Stimulated activated naive CD4-positive, alpha-beta T cell treated with Interleukin-2 at 50 U/mL for 16 hours (primary cell): ENCODE data around the gene CCDC91.
"Not testable (repeated sequence)": the region's sequence is repeated elsewhere in the genome, so short reads cannot be mapped to it uniquely, and the experiment has no call there.

Experiments used
- DNase-seq: peaks from one replicate; lab custom pipeline; 2025; lab: John Stamatoyannopoulos, UW

Gene CCDC91

DNA sequence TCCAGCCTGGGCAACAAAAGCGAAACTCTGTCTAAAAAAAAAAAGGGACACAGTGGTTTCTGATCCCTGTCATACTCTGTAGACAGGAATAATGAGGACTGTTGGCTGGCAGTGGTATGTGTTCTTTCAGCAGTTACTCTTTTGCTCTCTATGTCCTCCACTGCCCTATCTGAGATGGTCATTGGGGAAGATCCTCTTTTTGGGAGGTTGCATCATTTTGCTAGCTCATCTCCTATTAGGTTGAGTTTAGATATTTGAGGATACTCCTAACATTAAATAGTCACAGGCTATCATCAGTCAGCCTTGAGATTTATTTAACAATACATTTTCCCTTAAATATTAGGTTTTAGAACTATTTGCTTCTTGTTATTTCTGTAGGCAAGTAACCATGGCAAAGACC is 5.9 kb upstream of the CCDC91 start:
- DNase-seq: no peak

DNA sequence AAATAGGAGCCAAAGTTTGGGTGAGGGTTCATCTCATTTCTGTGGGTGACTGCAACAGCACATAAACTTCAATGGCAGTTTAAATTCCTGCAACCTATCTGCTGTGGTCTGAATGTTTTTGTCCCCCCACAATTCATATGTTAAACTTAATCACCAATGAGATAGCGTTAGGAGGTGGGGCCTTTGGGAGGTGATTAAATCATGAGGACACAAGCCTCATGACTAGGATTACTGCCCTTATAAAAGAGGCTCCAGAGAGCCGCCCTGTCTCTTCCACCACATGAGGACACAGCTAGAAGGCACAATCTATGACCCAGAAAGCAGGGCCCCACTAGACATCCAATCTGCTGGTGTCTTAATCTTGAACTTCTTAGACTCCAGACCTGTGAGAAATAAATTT is 3.8 kb upstream of the CCDC91 start:
- DNase-seq: no peak

DNA sequence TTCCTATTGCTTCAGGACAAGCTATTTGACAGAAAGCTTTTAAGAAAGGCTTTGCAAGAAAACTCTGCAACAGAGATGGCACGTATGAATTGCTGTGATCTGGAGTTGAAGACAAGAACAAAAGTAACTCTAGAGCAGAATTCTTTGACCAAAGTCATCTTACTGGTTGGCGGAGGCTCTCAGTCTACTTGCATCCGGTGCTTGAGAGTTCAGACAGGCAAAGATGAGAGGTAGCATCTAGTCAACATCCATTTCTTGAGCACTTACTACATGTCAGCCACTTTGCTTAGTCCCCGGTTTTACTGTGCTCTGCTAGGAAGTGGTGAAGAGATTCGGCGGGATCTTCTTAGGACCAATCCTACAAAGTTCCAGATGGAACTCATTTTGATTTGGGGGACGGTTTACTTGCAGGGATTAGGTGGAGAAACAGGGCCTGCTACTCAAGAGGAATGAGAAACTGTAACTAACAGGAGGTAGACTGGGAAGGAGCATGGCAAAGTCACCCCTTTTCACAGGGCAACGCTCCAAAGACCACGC is 404 bp upstream of the CCDC91 start:
- no peak for DNase-seq

DNA sequence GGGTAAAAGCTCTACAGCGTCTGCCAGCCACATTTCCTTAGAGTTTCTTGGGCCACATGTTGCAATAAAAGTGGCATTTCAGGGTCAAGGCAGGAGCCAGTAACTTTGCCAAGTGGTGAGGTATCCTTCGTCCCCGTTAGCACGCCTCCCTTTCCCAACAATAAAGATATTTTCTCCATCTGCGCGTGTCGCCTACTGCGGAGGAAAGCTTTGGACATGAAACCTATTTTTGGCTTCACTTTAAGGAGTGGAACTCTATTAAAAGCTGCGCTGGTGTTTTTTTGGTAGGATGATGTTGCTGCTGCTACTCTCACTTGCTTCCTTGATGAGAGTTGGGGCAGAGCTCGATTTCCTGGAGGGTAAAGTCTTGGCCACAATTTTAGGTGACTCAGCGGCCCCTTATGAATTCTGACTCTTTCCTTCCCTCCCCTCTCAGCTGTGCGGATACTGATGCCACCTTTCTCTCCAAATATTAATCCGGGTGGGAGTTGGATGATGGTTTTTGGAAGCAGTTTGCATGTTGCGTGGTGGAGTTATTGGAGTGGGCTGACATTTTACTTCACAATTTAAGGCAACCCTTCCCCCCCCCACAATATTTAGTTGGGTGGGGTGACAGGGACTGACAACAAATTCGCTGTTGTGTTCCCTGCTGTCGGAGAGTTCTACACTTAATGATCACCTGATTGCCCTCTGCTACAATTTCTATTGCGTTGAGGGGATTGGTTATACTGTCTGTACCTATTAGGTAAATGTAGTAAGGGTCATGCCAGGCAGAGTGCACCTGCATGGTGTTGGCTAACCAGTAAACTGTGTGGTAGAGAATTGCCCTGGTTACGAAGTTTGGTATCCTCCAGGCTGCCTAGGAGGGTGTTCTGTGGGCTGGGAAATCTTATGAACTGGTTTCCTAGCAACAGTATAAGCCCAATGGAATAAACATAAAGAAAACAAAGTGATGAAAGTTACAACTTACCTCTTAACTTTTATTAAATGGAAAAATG is 1.1 kb downstream of the CCDC91 start:
- peak; percentile 32 for DNase-seq

DNA sequence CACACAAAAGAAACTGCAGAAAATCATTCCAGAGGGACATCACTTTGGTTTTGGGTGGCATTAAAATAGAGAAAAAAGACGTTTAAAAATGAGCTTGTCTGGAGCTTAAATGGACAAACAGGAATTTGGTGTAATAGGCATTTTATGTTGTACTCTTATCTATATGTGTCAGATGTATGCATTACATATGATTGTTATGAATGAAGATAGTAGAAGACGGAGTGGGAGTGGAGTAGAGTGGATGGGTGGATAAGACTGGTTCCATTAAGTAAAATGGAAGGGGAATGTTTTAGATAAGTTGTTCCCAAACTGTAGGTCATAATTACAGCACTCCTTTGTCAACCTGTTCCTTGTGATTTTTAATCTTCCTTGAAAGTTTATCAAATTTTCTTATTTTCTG is 1.9 kb downstream of the CCDC91 start:
- no peak for DNase-seq

DNA sequence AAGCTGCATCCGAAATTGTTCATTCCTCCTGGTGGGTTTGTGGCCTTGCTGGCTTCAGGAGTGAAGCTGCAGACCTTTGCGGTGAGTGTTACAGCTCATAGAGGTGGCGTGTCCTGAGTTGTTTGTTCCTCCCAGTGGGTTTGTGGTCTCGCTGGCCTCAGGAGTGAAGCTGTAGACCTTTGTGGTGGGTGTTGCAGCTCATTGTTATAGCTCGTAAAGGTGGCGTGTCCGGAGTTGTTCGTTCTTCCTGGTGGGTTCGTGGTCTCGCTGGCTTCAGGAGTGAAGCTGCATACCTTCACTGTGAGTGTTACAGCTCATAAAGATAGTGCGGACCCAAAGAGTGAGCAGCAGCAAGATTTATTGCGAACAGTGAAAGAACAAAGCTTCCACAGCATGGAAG is 4.4 kb downstream of the CCDC91 start:
- DNase-seq: not testable (repeated sequence)

DNA sequence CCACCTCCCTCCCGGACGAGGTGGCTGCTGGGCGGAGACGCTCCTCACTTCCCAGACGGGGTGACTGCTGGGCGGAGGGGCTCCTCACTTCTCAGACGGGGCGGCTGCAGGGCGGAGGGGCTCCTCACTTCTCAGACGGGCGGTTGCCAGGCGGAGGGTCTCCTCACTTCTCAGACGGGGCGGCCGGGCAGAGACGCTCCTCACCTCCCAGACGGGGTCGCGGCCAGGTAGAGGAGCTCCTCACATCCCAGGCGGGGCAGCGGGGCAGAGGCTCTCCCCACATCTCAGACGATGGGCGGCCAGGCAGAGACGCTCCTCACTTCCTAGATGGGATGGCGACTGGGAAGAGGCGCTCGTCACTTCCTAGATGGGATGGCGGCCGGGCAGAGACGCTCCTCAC is 10.9 kb downstream of the CCDC91 start:
- DNase-seq: not testable (repeated sequence)

DNA sequence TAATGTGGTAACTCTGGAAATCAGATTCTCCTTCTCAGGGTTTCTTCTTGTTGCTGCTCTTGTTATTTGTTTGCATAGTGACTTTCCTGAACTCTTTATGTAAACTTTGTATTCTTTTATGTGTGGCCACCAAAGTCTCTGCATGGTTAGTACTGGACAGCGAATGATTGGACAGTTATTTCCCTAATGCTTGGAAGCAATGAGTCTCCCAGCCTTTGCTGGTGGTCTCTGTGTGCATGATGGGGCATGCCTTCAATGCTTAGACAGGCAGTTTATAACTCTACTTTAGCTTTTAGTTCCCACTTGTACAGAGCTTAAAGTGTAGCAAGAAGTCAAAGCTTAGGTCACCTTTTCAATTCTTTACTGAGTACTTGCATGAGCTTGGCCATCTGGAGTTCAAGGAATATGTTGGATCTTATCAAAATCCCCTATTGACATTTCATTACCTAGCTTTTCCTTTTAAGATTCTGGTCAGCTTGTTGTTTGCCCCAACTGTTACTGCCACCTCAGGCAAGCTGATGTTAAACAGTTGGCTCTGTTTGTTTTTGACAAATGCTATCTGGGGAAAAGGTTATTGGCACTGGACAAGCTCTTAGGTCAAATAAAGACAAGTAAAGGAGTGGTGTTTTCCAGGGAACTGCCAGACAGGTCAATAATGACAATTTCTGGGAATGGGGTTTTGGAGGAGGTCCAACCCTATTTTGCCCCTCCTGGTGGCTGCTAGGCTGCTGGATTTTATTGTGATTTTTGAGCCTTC is 12.3 kb downstream of the CCDC91 start:
- no peak for DNase-seq

DNA sequence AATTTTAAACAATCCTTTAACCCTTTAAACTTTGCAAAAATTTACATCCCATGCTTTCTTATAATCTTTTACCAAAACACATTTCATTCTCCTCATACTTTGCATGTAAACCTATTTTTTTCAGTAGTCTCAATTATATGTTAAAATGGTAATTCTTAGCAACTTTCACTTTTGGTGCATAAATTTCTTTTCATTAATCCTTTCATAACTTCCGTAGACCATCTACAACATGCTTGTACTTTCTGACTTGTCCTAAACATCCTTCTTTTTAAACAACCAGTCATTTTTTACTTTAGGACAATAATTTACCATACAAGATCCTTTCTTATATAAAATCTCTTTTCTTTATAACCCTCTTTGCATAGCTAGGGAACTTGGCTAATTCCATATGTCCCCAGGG is 19.5 kb downstream of the CCDC91 start:
- DNase-seq: no peak

DNA sequence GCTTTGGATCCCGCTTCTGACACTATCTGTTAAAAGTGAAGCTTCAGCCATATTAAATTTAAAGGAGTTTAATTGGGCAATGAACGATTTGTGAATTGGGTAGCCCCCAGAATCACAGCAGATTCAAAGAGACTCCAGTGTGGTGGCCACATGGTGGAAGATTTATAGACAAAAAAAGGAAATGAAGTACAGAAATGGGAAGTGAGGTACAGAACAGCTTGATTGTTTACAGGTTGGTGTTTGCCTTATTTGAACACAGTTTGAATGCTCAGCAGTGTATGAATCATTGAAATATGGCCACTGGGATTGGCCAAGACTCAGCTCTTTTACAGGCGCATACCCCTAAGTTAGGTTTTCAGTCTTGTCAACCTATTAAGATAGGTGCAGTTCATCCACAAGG is 21.9 kb downstream of the CCDC91 start:
- DNase-seq: no peak

DNA sequence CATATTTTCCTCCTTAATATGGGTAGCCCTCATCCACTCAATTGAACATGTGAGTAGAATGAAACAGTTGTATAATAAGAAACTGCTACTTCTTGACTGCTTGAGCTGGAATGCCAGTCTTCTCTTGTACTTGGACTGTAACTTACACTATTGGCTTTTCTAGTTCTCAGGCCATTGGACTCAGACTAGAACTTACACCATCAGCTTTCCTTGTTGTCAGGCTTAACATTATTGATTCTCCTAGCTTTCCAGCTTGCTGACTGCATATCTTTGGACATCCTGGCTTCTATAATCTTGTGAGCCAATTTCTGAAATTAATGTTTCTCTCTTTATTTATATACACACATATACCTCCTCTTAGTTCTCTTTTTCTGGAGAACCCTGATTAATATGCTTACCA is 24.8 kb downstream of the CCDC91 start:
- DNase-seq: no peak

DNA sequence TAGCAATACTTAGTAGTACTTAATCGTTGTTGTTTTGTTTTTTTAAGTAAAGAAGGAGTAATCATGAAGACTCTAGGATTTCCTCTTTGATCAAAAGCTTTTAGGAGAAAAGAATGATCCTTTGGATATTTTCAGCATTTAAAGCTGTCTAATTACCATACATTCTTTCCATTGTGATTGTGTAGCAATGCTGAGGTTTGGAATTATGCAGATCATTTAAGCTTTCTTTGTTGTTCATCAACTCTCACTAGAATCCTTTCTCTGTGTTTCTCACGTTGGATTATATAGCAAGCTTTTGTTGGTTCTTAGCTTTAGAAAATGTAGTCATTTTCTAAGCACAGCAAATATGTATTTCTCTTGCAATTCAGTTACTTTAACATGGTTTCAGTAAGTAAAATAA is 25.8 kb downstream of the CCDC91 start:
- DNase-seq: no peak

DNA sequence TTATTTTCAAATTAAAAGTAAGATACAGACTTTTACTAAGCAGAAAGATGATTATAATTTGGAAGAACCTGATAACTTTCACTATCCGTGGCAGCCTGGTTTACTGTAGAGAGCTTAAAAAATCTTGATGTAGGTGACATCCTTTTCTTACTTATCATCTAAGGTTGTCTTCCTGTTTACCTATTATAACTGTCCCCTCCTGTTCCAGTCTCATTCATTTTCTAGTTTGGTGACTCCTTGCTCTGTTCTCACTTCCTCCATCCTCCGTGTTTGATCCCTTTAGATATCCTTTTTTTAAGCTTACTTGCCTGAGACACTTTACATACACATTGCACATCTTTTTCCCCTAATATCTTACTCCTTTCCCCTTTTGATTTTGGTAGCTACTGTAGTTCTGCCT is 27.5 kb downstream of the CCDC91 start:
- DNase-seq: no peak

DNA sequence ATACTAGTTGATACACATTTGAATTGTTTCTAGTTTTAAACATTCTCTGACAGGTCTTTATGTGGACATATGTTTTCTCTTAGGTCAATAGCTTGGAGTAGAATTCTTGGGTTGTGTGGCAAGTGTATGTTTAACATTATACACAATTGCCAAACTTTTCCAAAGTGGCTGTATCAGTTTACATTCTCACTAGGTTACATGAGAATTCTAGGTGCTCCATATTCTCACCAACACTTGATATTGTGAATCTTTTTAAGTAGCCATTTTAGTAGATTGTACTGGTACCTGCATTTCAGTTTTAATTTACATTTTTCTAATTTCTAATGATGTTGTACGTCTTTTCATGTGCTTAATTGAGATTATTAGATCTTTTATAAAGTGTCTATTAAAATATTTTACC is 28.6 kb downstream of the CCDC91 start:
- no peak for DNase-seq

DNA sequence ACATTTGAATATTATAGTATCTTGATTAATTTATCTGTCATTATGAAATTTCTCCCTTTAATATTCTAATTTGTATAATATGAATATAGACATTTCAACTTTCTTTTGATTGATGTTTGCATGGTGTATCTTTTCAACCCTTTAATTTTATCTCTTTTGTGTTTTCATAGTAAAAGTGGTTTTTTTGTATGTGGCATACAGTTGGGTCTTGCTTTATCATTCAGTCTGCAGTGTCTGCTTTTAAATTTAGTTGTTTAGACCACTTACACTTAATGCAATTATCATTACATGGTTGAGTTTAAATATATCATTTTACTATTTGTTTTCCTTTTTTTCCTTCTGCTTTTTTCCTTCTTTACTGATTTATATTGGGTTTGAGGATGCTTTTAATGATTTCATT is 29.6 kb downstream of the CCDC91 start:
- no peak for DNase-seq

DNA sequence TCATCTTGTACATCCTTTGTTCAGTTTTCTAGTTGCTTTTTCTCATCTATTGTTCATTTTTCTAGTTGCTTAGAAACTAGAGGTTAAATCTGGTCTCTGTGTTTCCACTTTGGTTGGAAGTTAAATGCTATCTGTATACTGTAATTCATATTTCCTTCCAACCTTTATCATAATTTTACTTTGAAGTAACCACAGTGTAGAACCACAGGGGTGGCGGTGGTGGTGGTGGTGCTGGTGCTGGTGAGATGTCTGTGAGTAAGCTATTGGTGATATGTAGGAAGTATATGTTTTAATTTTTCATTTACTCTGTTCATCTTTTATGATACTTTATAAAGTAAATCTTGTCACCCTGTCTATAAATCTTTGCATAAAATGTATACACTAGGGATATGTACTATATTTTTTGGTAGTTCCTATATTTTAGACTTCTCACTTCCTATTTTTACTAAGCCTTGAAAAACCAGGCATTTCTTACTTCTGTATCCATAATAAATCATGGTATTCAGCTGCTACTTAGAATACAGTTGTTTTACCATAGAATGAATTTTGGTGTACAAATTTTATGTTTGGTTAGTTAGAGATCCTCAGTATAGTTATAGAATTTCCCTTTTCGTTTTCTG is 31.9 kb downstream of the CCDC91 start:
- peak; percentile 57 for DNase-seq

DNA sequence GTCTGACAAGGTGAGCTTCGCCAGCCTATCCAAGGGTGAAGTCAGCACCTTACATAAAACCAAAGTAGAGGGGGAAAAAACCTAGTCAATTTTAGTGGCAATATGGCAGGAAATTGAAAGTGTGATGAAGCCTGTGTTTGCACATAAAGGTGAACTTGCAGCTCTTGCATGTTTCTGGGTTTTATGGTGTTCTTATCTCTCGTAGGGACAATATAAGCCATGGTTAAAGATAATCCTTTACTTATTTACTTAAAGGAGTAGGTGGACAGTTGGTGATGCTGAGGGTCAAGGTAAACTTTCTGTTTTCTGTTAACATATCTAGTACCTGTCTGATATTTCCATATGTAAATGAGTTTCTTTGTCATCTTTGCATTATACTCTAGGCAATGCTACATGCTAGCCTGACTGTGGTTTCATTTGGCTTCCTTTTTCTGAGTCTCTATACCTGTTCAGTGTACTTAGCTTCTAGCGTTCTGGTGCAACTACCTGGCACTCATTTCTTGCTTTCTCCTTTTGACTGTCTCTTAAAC is 32.8 kb downstream of the CCDC91 start:
- no peak for DNase-seq

DNA sequence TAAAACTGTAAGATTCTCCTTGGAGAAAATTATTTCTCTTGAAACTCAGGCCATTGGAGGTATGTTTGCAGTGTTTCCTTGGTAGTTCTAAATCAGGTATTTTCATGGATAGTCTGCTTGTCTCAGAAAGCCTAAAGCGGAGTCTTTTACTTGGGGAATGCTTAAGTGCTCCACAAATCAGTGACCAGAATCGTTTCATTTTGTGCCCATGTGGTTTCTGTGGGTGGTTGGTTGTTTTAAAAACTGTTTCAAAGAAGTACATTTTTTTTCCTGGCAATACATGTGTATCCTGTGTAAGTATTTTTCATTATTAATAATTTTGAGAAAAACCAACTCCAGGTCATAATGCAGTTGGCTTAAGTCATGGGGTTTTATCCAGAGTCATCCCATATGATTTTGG is 33.6 kb downstream of the CCDC91 start:
- no peak for DNase-seq

DNA sequence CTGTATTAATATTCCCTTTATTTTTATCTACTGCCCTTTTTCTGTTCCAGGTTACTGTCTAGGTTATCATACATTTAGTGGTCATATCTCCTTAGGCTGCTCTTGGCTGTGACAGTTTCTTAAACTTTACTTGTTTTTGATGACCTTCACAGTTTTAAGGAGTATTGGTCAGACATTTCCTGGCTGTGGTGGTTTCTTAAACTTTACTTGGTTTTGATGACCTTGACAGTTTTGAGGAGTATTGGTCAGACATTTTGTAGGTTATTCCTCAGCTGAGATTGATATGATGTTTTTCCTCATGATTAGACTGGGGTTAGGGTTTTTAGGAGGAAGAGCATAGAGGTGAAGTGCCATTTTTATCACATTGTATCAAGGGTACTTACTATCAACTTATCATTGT is 36.4 kb downstream of the CCDC91 start:
- DNase-seq: no peak

DNA sequence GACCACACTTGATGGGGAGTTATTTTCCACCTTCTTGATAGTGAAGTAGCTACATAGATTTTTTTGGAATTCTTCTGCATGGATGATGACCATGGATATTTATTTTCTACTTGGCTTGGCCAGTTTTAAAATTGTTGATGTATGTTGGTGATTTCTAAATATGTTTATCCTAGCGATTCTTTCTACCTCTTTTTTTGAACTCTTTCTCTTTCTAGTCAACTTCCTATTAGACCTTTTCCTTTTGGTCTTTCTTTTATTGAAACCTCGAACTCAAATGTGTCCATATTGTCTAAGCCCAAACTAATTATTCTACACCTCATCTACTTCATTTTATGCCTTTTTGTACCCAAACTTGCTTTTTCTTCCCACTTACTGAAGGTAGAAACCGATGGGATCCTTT is 37.0 kb downstream of the CCDC91 start:
- no peak for DNase-seq

DNA sequence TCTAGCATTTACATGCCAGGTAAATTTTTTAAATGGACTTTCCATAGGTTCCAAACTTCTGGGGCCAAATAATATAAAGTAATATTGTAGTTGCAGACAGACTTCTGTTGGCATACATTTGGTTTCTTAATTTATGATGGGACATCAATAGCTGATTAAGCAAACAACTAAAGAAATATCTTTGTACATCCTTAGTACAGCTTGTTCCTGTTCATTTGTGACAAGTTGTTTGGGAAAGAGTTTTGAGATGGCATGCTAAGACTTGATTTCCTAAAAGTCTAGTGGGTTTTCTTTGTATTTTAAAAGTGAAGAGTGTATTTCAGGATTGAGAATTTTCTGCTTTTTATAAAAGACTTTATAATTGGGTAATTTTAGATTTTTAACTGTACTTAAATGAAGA is 41.0 kb downstream of the CCDC91 start:
- DNase-seq: no peak

DNA sequence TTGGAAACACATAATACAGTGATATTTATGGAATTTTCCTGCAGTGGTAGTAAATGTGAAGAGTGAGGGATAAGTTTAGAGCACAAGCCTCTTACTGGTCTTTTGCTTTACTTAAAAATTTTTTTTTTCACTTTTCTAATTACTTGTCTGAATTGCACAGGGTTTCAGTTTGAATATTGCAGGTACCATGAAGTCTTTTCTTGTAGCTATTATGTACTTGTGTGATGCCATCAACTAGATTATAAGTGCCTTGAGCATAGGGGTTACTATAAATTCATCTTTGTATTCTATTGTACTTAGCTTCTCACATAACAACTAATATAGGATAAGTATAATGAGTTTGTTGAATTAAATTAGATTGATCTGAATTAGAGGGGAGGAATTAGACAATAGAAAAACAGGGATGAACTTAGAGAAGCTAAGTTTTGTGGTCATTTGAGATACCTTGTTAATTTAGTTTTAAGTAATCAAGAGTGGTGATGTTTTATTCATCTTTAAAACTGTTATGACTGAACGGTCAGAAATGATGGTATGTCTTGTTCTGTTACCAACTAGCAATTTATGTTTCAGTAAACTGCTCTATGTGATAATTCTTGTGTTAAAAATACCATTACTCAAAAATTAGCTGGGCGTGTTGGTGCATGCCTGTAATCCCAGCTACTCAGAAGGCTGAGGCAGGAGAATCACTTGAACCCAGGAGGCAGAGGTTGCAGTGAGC is 42.1 kb downstream of the CCDC91 start:
- DNase-seq: no peak
